Left ventricle myocardium inferior (tissue), 1 donor: ENCODE measurements around the gene CALM3. TPM values are rescaled to one million over a fixed set of nuclear protein-coding genes. Genes with fewer than 3 reads are reported as not detected.

ENCODE experiments used
- DNase-seq: peaks from one replicate; pipeline ENCODE4 v3.0.0-alpha.2; 2020
- H3K27ac ChIP-seq: fragments of 200-600 bp; replicated peaks from 2 replicates; pipeline ENCODE4 v1.8.0; 2021
- H3K27me3 ChIP-seq: fragments of 200-600 bp; 2 replicates; pipeline ENCODE4 v1.8.0; 2021; ENCODE audit warnings: low read depth
- H3K36me3 ChIP-seq: fragments of 200-600 bp; 2 replicates; pipeline ENCODE4 v1.8.0; 2021
- H3K4me1 ChIP-seq: fragments of 200-600 bp; 2 replicates; pipeline ENCODE4 v1.8.0; 2021
- H3K4me3 ChIP-seq: fragments of 200-600 bp; 2 replicates; pipeline ENCODE4 v1.8.0; 2021; ENCODE audit warnings: mild to moderate bottlenecking, moderate library complexity
- H3K9me3 ChIP-seq: fragments of 200-600 bp; replicated peaks from 2 replicates; pipeline ENCODE4 v1.8.0; 2021
- intact Hi-C: fragments of 100-400 bp; cut with micrococcal nuclease; formaldehyde crosslinking; loops from one replicate; pipeline ENCODE4 v1.11.0; 2022
- total RNA-seq: library from RNA; stranded (reverse); fragmentation: NEBNext Ultra II Directional; extraction: Animal tissue kit (Norgen Biotek cat#: 25700); gene quantifications from one replicate; pipeline ENCODE4 v1.2.1, GENCODE V29; 2021
- TF ChIP-seq, protein P1 (sequence below): fragments of 200-600 bp; IDR thresholded peaks from 2 replicates; pipeline ENCODE4 v1.8.0; 2021; ENCODE audit warnings: antibody characterized with exemption, mild to moderate bottlenecking, borderline replicate concordance
- donor health status: DM: no; HTN: yes; CAD: no; lungs with severe emphysema.

The CALM3 gene
- total RNA-seq, 1 donor from 2014 or later, result 294 TPM

DNA sequence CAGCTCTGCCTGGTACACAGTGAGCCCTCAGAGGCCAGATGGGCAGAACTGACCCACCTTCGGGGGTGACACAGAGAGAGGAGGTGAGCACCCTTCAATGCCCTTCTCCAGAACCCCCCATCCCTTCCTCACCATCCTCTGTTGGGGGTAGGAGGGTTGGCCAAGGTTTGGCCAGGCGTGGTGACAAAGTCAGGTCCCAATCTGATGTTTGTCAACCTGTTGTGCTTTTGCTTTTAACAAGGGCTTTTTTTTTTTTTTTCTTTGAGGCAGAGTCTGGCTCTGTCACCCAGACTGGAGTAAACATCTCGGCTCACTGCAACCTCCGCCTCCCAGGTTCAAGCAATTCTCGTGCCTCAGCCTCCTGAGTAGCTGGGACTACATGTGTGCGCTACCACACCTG lies 16.5 kb downstream of the CALM3 start:
- TF ChIP-seq, protein P1, sequence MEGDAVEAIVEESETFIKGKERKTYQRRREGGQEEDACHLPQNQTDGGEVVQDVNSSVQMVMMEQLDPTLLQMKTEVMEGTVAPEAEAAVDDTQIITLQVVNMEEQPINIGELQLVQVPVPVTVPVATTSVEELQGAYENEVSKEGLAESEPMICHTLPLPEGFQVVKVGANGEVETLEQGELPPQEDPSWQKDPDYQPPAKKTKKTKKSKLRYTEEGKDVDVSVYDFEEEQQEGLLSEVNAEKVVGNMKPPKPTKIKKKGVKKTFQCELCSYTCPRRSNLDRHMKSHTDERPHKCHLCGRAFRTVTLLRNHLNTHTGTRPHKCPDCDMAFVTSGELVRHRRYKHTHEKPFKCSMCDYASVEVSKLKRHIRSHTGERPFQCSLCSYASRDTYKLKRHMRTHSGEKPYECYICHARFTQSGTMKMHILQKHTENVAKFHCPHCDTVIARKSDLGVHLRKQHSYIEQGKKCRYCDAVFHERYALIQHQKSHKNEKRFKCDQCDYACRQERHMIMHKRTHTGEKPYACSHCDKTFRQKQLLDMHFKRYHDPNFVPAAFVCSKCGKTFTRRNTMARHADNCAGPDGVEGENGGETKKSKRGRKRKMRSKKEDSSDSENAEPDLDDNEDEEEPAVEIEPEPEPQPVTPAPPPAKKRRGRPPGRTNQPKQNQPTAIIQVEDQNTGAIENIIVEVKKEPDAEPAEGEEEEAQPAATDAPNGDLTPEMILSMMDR, result no peak
- intact Hi-C loops, result no loop called here
- DNase-seq, result no peak
- H3K4me1 ChIP-seq, result peaks cover 64% of the 10 kb centered on the region
- no peaks in the 10 kb centered on the region for H3K36me3 ChIP-seq
- no peak overlapping the region for H3K27ac ChIP-seq
- H3K9me3 ChIP-seq, result no peaks in the 10 kb centered on the region
- no peak overlapping the region for H3K4me3 ChIP-seq
- H3K27me3 ChIP-seq, result no peaks in the 10 kb centered on the region

DNA sequence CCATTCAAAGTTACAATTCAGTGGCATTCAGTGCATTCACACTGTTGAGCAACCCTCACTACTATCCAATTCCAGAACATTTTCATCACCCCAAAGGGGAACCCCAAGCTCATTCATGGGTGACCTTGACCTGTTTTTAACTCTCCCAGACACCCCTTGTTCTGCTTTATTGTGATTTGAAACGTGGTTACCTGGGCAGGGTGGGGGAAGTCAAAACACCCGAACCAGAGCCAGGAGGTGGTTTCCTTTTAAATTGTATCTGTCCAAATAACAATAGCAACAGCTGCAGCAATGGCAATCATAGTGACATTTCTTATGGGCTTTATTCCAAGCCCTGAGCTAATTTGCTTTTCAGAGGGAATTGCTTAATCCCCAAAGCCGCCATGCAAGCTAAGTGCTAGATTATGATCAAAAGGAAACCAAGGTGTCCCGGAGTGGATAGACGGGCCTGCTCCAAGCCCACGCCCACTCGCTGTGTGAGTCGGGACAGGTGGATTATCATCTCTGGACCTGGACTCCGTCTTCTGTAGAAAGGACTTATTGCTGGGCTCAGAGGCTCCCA lies 17.6 kb downstream of the CALM3 start:
- intact Hi-C loops, result no loop called here
- DNase-seq, result no peak
- peak overlapping the region; percentile 85 for H3K27ac ChIP-seq
- H3K4me1 ChIP-seq, result peaks cover 72% of the 10 kb centered on the region
- H3K27me3 ChIP-seq, result no peaks in the 10 kb centered on the region
- no peak overlapping the region for H3K4me3 ChIP-seq
- H3K9me3 ChIP-seq, result no peaks in the 10 kb centered on the region
- no peaks in the 10 kb centered on the region for H3K36me3 ChIP-seq
- TF ChIP-seq, protein P1, result no peak

DNA sequence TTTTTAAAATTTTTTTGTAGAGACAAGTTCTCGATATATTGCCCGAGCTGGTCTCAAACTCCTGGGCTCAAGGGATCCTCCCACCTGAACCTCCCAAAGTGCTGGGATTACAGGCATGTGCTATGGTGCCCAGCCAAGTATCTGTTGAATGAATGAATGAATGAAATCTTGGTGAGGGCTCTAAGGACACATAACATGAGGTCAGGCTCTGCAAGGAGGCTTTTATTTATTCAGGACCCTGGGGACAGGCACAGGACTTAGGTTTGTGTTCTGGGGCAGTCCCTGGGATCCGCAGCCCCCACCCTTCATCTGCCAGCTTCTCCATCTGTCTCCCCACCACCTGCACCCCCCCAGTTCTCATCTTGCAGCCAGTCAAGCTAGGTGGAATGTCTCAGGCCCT lies 19.1 kb downstream of the CALM3 start:
- intact Hi-C loops, result no loop called here
- no peak for DNase-seq
- Histone ChIP-seq H3K27me3 (no peaks in the 10 kb centered on the region), H3K27ac (peak overlapping the region; percentile 85), H3K4me1 (peaks cover 78% of the 10 kb centered on the region), H3K36me3 (no peaks in the 10 kb centered on the region), H3K9me3 (no peaks in the 10 kb centered on the region), H3K4me3 (peak overlapping the region; percentile 55)
- TF ChIP-seq, protein P1, result no peak

DNA sequence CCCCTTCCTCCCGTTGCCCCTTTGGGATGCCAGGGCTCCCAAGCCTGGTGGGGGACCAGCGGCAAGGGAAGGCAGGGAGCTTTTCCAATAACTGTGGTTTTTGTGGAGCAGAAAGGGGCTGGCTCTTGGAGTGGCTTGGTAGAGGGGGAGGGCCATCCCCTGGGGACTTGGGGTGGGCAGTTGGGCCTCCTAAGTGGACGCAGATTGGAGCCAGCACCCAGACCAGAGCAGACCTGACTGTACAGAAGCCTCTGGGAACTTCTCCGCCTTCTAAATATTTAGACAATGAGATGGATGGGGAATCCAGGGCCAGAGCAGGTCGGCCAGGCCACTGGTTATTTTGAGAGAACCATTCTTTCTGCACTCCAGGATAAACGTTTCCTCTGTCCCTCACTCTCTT lies 19.6 kb downstream of the CALM3 start:
- Histone ChIP-seq H3K27ac (peak overlapping the region; percentile 85), H3K36me3 (no peaks in the 10 kb centered on the region), H3K4me1 (peaks cover 82% of the 10 kb centered on the region), H3K4me3 (peak overlapping the region; percentile 55), H3K27me3 (no peaks in the 10 kb centered on the region), H3K9me3 (no peaks in the 10 kb centered on the region)
- no peak for DNase-seq
- TF ChIP-seq, protein P1, result no peak
- intact Hi-C loops, result no loop called here

DNA sequence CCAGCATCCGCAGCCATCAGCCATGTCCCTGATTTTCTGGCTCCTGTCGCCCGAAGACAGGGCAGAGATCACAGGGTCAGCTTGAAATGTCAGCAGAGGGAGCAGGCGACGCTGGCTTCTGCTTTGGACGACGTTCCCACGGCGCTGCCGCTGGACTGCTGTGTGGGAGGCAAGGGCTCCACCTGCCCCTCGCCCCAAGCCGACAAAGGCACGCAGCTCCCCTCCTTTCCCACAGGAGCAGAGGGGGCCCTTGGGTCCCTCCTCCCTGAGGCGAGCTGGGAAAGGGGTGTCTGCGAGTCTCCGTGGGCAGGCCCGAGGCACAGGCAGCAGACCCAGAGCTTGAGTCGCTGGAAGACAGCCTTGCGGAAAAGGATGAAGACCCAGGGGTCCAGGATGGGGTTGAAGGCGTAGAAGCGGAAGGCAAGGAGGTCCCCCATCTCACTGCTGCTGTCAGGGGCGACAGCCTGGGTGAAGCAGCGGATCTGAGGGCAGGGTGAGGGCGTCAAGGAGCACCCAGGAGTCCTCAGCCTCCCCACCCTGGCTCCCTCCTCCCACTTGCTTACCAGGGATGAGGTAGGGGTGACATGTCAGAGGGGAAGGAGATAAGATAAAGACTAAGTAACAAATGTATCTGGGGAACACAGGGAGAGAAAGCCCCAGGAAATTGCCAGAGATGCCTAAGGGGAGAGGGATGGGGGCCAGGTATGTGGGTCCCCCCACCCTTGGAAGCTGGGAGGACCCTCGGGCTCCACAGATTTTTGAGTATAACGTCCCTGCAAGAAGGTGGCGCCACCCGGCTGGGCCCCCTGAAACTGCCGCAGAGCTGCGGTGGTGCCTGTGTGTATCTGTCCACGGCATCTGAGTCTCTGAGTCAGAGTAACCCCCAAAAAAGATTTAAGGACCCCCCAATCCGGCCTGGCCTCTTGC lies 20.3 kb downstream of the CALM3 start:
- no peak for DNase-seq
- H3K4me3 ChIP-seq, result peak overlapping the region; percentile 55
- H3K27ac ChIP-seq, result peak overlapping the region; percentile 85
- no peaks in the 10 kb centered on the region for H3K36me3 ChIP-seq
- TF ChIP-seq, protein P1, result no peak
- H3K9me3 ChIP-seq, result no peaks in the 10 kb centered on the region
- H3K27me3 ChIP-seq, result no peaks in the 10 kb centered on the region
- intact Hi-C loops, result no loop called here
- peaks cover 90% of the 10 kb centered on the region for H3K4me1 ChIP-seq
